Rectal smooth muscle tissue (tissue), 1 donor: ENCODE measurements around the gene LAYN.

ENCODE experiments used
- H3K27ac ChIP-seq: one replicate; pipeline ENCODE4 v1.7.0; 2013; ENCODE audit warnings: low read depth, low read length, inconsistent platforms
- H3K27me3 ChIP-seq: one replicate; pipeline ENCODE4 v1.7.0; 2013; ENCODE audit warnings: low read length; ENCODE audit not compliant: control insufficient read depth, insufficient read depth
- H3K36me3 ChIP-seq: one replicate; pipeline ENCODE4 v1.7.0; 2013; ENCODE audit warnings: low read length; ENCODE audit not compliant: control insufficient read depth, insufficient read depth
- H3K4me1 ChIP-seq: one replicate; pipeline ENCODE4 v1.7.0; 2013; ENCODE audit warnings: low read length; ENCODE audit not compliant: control insufficient read depth, insufficient read depth
- H3K4me3 ChIP-seq: one replicate; pipeline ENCODE4 v1.7.0; 2013; ENCODE audit warnings: low read length
- H3K9ac ChIP-seq: one replicate; pipeline ENCODE4 v1.7.0; 2013; ENCODE audit warnings: low read length

LAYN gene

DNA sequence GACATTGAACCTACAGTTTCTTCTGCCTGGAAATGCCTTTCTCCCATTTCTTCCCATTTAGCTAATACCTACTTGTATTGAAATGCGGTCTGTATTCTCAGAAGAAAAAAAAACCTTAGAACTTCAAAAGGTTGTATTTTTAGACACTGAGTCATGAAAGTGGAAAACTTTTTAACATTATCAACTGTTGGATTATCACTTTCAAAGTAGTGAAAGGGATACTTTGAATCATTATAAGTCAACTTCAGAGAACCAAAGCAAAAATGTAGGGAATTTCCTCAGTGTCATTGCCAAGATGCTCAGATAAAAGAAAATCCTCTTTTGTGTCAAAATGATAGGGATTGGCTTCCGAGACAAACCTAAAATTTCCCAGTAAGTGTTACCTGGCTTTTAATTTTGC, 19.4 kb upstream of the LAYN start:
- no peak overlapping the region for H3K4me3 ChIP-seq
- no peak overlapping the region for H3K9ac ChIP-seq
- no peaks in the 10 kb centered on the region for H3K27me3 ChIP-seq
- H3K36me3 ChIP-seq, result no peaks in the 10 kb centered on the region
- H3K27ac ChIP-seq, result no peak overlapping the region
- H3K4me1 ChIP-seq, result no peaks in the 10 kb centered on the region

DNA sequence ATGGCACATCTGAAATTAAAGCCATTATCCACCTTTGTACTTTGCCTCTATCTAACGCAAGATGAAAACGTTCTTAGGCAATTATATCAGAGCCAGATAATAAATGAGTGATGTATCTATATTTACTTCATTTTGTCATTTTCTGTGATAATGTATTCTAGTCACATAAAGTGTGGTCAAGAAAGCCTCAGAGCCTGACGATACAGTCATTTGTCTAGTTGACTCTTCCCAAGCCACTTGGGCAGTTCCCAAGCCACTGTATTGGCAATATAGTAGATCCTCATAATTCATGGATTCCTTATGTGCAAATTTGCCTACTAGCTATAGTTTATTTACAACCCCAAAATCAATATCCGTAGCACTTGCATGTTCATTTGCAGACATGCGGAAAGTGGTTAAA, 18.1 kb upstream of the LAYN start:
- H3K27me3 ChIP-seq, result no peaks in the 10 kb centered on the region
- no peak overlapping the region for H3K27ac ChIP-seq
- no peak overlapping the region for H3K9ac ChIP-seq
- no peak overlapping the region for H3K4me3 ChIP-seq
- no peaks in the 10 kb centered on the region for H3K36me3 ChIP-seq
- no peaks in the 10 kb centered on the region for H3K4me1 ChIP-seq

DNA sequence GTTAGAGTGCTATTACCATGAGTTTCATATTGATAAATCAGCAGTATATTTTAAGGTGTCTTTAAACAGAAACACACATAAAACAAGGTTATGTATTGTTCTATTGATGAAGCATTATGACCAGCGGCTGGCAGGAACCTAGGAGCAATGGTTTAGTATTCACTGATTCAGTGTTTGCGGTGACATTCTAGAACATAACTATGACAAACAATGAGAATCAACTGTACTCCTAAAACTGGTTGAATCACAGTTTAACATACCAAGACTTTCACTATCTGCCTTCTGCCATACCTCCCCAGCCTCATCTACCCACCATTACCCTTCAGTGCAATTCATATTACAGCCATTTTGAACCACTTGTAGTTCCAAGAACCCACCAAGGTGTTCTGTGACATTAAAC, 17.2 kb upstream of the LAYN start:
- Histone ChIP-seq H3K4me1 (no peaks in the 10 kb centered on the region), H3K36me3 (no peaks in the 10 kb centered on the region), H3K4me3 (no peak overlapping the region), H3K27me3 (no peaks in the 10 kb centered on the region), H3K9ac (no peak overlapping the region), H3K27ac (no peak overlapping the region)

DNA sequence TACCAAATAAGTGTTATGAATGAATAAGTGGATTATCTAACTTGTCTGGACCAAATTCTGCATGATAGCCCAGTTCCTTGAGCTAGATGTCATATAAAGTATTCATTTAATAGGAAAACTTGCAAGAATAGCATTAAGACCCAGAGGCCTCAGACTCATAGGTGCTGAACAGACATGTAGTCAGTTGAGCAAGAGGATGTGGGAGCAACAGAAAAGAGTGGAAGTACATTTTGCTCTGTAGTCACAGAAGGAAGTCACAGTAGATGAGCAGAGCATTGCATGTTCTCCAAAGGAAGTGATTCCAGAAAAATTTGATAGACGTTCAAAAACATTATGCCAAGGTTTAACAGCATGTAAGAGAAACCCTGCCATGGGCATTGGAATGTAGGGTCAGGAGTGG, 16.5 kb upstream of the LAYN start:
- H3K9ac ChIP-seq, result no peak overlapping the region
- H3K27ac ChIP-seq, result no peak overlapping the region
- H3K36me3 ChIP-seq, result no peaks in the 10 kb centered on the region
- H3K4me1 ChIP-seq, result no peaks in the 10 kb centered on the region
- no peaks in the 10 kb centered on the region for H3K27me3 ChIP-seq
- H3K4me3 ChIP-seq, result no peak overlapping the region

GRCh38 chr11:111525456-111525855, 15.1 kb upstream of the LAYN start:
- Histone ChIP-seq H3K27me3 (no peaks in the 10 kb centered on the region), H3K36me3 (no peaks in the 10 kb centered on the region), H3K4me3 (no peak overlapping the region), H3K4me1 (no peaks in the 10 kb centered on the region), H3K9ac (no peak overlapping the region), H3K27ac (no peak overlapping the region)

DNA sequence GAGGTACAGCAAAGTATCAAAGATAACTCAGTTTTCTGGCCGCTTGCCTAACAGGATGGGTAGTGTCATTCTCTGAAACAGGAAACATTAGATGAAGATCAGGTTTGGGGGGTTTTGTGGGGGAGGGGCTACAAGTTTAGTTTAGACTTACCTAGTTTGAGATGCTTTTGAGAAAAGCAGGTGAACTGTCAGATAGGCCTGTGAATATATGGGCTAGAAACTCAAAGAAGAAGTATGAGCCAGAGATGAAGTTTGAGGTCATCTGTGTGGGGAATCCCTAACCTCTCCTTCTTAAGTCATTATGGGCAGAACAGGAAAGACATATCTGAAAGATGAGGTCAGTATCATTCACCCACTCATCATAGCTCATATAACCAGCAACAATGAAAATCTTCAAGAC, 14.0 kb upstream of the LAYN start:
- Histone ChIP-seq H3K4me3 (no peak overlapping the region), H3K9ac (no peak overlapping the region), H3K4me1 (no peaks in the 10 kb centered on the region), H3K27ac (no peak overlapping the region), H3K36me3 (no peaks in the 10 kb centered on the region), H3K27me3 (no peaks in the 10 kb centered on the region)

DNA sequence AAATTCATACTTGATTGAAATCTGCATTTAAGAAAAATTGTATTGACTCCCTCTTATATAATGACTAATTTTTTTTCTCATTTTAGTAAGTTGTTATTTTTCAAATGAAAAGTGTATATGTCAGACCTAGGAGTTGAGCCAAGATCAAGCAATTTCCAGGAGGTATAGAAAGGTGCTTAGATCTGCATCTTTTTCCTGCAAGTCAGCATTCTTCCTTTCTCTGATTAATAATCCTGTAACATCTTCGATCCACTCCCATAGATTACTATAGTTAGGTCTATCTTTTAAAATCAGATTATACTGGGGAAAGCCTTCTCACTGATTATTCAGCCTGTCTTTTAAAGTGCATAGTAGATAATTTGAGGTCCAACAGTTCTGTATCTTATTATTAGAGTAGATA, 13.2 kb upstream of the LAYN start:
- Histone ChIP-seq H3K9ac (no peak overlapping the region), H3K4me3 (no peak overlapping the region), H3K27ac (no peak overlapping the region), H3K4me1 (no peaks in the 10 kb centered on the region), H3K27me3 (no peaks in the 10 kb centered on the region), H3K36me3 (no peaks in the 10 kb centered on the region)

GRCh38 chr11:111528557-111528956, 12.0 kb upstream of the LAYN start:
- no peaks in the 10 kb centered on the region for H3K36me3 ChIP-seq
- H3K4me1 ChIP-seq, result no peaks in the 10 kb centered on the region
- no peak overlapping the region for H3K27ac ChIP-seq
- no peak overlapping the region for H3K4me3 ChIP-seq
- H3K9ac ChIP-seq, result no peak overlapping the region
- no peaks in the 10 kb centered on the region for H3K27me3 ChIP-seq

DNA sequence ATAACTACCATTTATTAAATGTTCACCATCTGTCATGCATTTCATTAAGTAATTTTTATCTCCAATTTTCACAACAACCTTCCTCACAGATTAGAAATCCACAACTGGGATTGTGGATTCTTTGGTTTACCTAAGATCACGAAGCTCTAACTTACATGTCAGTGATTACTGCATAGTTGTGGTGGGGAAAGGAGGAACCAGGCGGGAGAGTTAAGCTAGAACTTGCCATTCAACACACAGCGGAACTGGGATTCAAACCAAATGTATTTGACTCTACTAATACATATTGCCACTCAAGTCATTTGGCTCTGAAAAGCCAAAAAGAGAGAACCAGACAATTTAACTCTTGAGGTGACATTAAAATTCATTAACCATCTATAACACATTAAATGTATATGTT, 10.4 kb upstream of the LAYN start:
- H3K27ac ChIP-seq, result no peak overlapping the region
- H3K9ac ChIP-seq, result no peak overlapping the region
- no peaks in the 10 kb centered on the region for H3K36me3 ChIP-seq
- H3K27me3 ChIP-seq, result no peaks in the 10 kb centered on the region
- no peak overlapping the region for H3K4me3 ChIP-seq
- H3K4me1 ChIP-seq, result no peaks in the 10 kb centered on the region

GRCh38 chr11:111531136-111531535, 9.4 kb upstream of the LAYN start:
- no peak overlapping the region for H3K9ac ChIP-seq
- H3K4me1 ChIP-seq, result no peaks in the 10 kb centered on the region
- H3K4me3 ChIP-seq, result no peak overlapping the region
- H3K27me3 ChIP-seq, result no peaks in the 10 kb centered on the region
- no peaks in the 10 kb centered on the region for H3K36me3 ChIP-seq
- H3K27ac ChIP-seq, result no peak overlapping the region

DNA sequence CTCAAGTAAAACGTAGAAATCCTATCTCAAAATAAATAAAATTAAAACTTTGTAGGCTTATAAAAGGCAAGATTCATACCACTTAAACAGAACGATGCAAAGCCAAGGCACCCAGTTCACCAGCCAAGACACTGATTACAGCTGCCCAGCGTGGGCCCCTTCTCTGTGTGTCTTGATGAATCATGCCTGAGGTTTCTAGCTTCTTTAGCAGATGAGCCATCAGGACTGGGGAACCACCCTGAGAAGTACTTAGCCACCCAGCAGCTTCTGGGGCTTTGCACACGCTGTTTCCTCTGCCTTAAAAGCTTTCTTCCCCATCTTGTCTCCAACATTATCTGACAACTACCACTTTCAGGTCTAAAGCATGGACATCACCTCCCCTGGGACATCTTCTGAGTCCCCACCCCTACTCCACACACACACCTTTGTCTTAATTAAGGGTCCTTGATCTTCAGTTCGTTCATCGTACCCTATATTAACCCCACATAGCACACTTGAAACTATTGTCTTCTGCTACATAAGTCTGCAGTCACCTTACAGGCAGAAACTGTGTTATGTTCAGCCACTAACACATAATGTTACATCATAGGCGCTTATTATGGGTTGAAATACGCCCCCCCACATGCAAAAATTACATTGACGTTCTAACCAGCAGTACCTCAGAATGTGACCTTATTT, 8.7 kb upstream of the LAYN start:
- Histone ChIP-seq H3K36me3 (no peaks in the 10 kb centered on the region), H3K27me3 (no peaks in the 10 kb centered on the region), H3K27ac (no peak overlapping the region), H3K9ac (no peak overlapping the region), H3K4me1 (no peaks in the 10 kb centered on the region), H3K4me3 (no peak overlapping the region)

- H3K36me3 ChIP-seq, result no peaks in the 10 kb centered on the region
- no peak overlapping the region for H3K4me3 ChIP-seq
- no peak overlapping the region for H3K27ac ChIP-seq
- no peaks in the 10 kb centered on the region for H3K4me1 ChIP-seq
- H3K27me3 ChIP-seq, result no peaks in the 10 kb centered on the region
- no peak overlapping the region for H3K9ac ChIP-seq
These were observed 8.2 kb upstream of the LAYN start for GRCh38 chr11:111532365-111532709.

GRCh38 chr11:111535281-111535680, 5.2 kb upstream of the LAYN start:
- Histone ChIP-seq H3K9ac (no peak overlapping the region), H3K27me3 (no peaks in the 10 kb centered on the region), H3K36me3 (no peaks in the 10 kb centered on the region), H3K27ac (no peak overlapping the region), H3K4me3 (no peak overlapping the region), H3K4me1 (peaks cover 9% of the 10 kb centered on the region)
